GM23338 (cell line): ENCODE data around the gene RFC3.

Source experiments
- POLR2AphosphoS5 ChIP-seq: IDR thresholded peaks from 2 replicates; pipeline ENCODE4 v1.6.1; 2016; ENCODE audit warnings: antibody characterized with exemption, low read depth
- TF ChIP-seq, protein P1 (sequence below), 2 experiments: fragments of 200-600 bp in 1 of 2; sonication (generic) in 1 of 2; conservative IDR thresholded peaks; 2 replicates each; pipeline versions ENCODE4 v1.5.1 to v1.6.1; 2016 to 2017; ENCODE audit warnings: antibody characterized with exemption in 2 of 2, low read depth in 2 of 2, mild to moderate bottlenecking in 2 of 2, moderate library complexity in 1 of 2
- TF ChIP-seq, protein P2 (sequence below): IDR thresholded peaks from one replicate; pipeline ENCODE4 v1.6.1; 2018; ENCODE audit warnings: antibody characterized with exemption; ENCODE audit not compliant: unreplicated experiment
- TF ChIP-seq, protein P3 (sequence below): IDR thresholded peaks from 2 replicates; pipeline ENCODE4 v1.6.1; 2016; ENCODE audit warnings: antibody characterized with exemption

DNA sequence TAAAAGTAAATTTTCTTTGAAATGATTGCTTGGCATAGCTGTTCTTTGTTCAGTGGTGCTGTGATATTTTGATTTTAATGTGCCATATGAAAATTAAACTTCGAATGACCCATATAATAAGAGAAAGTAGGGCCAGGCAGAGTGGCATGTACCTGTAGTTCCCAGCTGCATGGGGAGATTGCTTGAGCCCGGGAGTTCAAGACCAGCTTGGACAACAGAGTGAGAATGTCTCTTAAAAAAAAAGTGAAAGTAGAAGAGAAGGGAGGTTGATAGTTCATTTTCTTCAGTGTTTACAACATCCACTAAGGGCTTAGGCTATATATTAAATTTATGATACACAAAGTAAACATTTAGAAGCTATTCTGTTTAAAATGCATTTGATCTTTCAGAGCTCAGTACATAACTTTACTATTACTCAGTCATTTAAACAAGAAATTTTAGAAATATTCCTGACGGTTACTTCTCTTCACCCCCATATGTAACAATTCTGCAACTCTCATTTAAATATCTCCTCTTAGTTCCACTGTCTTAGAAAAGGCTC, 17.2 kb upstream of the RFC3 start:
- TF ChIP-seq, protein P1, sequence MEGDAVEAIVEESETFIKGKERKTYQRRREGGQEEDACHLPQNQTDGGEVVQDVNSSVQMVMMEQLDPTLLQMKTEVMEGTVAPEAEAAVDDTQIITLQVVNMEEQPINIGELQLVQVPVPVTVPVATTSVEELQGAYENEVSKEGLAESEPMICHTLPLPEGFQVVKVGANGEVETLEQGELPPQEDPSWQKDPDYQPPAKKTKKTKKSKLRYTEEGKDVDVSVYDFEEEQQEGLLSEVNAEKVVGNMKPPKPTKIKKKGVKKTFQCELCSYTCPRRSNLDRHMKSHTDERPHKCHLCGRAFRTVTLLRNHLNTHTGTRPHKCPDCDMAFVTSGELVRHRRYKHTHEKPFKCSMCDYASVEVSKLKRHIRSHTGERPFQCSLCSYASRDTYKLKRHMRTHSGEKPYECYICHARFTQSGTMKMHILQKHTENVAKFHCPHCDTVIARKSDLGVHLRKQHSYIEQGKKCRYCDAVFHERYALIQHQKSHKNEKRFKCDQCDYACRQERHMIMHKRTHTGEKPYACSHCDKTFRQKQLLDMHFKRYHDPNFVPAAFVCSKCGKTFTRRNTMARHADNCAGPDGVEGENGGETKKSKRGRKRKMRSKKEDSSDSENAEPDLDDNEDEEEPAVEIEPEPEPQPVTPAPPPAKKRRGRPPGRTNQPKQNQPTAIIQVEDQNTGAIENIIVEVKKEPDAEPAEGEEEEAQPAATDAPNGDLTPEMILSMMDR (conservative IDR thresholded peaks at IDR 0.05; ENCODE audit: low read depth in 2 of 2) = no peak
- TF ChIP-seq POLR2AphosphoS5 = no peak
- TF ChIP-seq, protein P2, sequence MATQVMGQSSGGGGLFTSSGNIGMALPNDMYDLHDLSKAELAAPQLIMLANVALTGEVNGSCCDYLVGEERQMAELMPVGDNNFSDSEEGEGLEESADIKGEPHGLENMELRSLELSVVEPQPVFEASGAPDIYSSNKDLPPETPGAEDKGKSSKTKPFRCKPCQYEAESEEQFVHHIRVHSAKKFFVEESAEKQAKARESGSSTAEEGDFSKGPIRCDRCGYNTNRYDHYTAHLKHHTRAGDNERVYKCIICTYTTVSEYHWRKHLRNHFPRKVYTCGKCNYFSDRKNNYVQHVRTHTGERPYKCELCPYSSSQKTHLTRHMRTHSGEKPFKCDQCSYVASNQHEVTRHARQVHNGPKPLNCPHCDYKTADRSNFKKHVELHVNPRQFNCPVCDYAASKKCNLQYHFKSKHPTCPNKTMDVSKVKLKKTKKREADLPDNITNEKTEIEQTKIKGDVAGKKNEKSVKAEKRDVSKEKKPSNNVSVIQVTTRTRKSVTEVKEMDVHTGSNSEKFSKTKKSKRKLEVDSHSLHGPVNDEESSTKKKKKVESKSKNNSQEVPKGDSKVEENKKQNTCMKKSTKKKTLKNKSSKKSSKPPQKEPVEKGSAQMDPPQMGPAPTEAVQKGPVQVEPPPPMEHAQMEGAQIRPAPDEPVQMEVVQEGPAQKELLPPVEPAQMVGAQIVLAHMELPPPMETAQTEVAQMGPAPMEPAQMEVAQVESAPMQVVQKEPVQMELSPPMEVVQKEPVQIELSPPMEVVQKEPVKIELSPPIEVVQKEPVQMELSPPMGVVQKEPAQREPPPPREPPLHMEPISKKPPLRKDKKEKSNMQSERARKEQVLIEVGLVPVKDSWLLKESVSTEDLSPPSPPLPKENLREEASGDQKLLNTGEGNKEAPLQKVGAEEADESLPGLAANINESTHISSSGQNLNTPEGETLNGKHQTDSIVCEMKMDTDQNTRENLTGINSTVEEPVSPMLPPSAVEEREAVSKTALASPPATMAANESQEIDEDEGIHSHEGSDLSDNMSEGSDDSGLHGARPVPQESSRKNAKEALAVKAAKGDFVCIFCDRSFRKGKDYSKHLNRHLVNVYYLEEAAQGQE = no peak
- TF ChIP-seq, protein P3, sequence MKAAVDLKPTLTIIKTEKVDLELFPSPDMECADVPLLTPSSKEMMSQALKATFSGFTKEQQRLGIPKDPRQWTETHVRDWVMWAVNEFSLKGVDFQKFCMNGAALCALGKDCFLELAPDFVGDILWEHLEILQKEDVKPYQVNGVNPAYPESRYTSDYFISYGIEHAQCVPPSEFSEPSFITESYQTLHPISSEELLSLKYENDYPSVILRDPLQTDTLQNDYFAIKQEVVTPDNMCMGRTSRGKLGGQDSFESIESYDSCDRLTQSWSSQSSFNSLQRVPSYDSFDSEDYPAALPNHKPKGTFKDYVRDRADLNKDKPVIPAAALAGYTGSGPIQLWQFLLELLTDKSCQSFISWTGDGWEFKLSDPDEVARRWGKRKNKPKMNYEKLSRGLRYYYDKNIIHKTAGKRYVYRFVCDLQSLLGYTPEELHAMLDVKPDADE = no peak
